ENCODE data around the gene DNPH1. TPM values are rescaled to one million over a fixed set of nuclear protein-coding genes. Genes with fewer than 3 reads are reported as not detected.

The DNPH1 gene
- total RNA-seq, 6 donors from 2014 or later = 15.7 to 63.4 (median 44.4) TPM

DNA sequence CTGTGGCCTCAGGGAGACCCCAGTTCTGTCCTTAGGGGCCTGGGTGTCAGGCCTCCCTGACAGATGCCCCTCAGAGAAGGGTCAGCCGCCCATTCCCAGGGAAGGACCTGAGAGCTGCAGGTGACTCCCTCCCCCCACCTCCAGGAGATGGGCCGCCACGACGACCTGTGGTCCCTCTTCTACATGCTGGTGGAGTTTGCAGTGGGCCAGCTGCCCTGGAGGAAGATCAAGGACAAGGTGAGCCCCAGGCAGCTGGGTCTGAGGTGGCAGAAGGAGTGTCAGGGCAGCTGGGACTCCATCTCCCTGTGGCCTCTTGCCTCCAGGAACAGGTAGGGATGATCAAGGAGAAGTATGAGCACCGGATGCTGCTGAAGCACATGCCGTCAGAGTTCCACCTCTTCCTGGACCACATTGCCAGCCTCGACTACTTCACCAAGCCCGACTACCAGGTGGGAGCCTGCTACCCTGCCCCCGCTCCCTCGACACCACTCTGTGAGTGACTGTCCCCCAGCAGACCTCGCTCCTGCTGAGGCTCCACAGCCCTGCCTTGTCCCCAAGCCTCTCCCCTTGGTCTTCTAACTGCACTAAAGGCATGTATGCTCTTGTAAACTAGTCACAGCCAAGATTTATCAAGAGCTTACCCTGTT lies 26.2 kb upstream of the DNPH1 start:
- TF ChIP-seq EP300 (IDR thresholded peaks at IDR 0.05) (no peak), POLR2A (IDR thresholded peaks at IDR 0.05) (no peak), POLR2AphosphoS5 (IDR thresholded peaks at IDR 0.05) (no peak)
- TF ChIP-seq, protein P1, sequence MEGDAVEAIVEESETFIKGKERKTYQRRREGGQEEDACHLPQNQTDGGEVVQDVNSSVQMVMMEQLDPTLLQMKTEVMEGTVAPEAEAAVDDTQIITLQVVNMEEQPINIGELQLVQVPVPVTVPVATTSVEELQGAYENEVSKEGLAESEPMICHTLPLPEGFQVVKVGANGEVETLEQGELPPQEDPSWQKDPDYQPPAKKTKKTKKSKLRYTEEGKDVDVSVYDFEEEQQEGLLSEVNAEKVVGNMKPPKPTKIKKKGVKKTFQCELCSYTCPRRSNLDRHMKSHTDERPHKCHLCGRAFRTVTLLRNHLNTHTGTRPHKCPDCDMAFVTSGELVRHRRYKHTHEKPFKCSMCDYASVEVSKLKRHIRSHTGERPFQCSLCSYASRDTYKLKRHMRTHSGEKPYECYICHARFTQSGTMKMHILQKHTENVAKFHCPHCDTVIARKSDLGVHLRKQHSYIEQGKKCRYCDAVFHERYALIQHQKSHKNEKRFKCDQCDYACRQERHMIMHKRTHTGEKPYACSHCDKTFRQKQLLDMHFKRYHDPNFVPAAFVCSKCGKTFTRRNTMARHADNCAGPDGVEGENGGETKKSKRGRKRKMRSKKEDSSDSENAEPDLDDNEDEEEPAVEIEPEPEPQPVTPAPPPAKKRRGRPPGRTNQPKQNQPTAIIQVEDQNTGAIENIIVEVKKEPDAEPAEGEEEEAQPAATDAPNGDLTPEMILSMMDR (IDR thresholded peaks at IDR 0.05) = no peak
- H3K4me1 ChIP-seq = no peaks in the 10 kb centered on the region
- H3K4me3 ChIP-seq = no peak overlapping the region
- no peak for ATAC-seq (ENCODE audit: low FRiP score in 2 of 2)
- no peak for DNase-seq
- no peaks in the 10 kb centered on the region for H3K9me3 ChIP-seq
- WGBS, 2 donors = 80% methylated on average over 10 to 11 of the region's 11 CpGs
- no peaks in the 10 kb centered on the region for H3K36me3 ChIP-seq
- peaks cover 0 to 11% (median 2%) of the 10 kb centered on the region in 4 donors for H3K27me3 ChIP-seq
- H3K27ac ChIP-seq = no peak overlapping the region

DNA sequence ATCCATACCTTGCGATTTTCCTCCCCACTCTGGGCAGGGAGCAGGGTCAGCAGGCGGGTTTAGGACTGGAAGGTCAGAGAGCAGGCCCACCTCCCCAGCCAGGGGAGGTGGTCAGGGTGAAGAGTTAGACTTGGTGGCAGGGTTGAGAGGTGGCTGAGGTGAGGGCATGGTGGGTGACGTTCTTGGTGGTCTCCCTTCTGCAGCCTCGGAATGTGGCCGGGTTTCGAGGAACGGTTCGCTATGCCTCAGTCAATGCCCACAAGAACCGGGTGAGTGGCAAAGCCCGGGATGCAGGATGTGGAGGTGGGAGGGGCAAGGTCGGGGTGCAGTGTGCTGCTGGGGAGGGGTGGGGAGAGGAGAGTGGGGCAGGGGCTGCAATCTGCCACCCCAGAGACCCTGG lies 25.6 kb upstream of the DNPH1 start:
- DNase-seq (no peak), ATAC-seq (ENCODE audit: low FRiP score in 2 of 2) (no peak)
- TF ChIP-seq POLR2A (IDR thresholded peaks at IDR 0.05) (no peak), POLR2AphosphoS5 (IDR thresholded peaks at IDR 0.05) (no peak), EP300 (IDR thresholded peaks at IDR 0.05) (no peak)
- TF ChIP-seq, protein P1 (IDR thresholded peaks at IDR 0.05) = no peak
- 91 to 92% methylated on average over 11 of the region's 11 CpGs for WGBS, 2 donors
- Histone ChIP-seq H3K4me1 (no peaks in the 10 kb centered on the region), H3K9me3 (no peaks in the 10 kb centered on the region), H3K4me3 (no peak overlapping the region), H3K36me3 (no peaks in the 10 kb centered on the region), H3K27me3 (peaks cover 0 to 11% (median 2%) of the 10 kb centered on the region in 4 donors), H3K27ac (no peak overlapping the region)

GRCh38 chr6:43254138-43254817 lies 25.0 kb upstream of the DNPH1 start:
- Histone ChIP-seq H3K27me3 (peaks cover 0 to 11% (median 2%) of the 10 kb centered on the region in 4 donors), H3K4me1 (no peaks in the 10 kb centered on the region), H3K36me3 (no peaks in the 10 kb centered on the region), H3K27ac (no peak overlapping the region), H3K9me3 (no peaks in the 10 kb centered on the region), H3K4me3 (no peak overlapping the region)
- ATAC-seq (ENCODE audit: low FRiP score in 2 of 2) (peak in 1 of 2 donors; percentile 2), DNase-seq (peak in 1 of 2 donors; percentile 68)
- TF ChIP-seq POLR2AphosphoS5 (IDR thresholded peaks at IDR 0.05) (no peak), EP300 (IDR thresholded peaks at IDR 0.05) (no peak), POLR2A (IDR thresholded peaks at IDR 0.05) (no peak)
- TF ChIP-seq, protein P1 (IDR thresholded peaks at IDR 0.05) = no peak
- WGBS, 2 donors = 88 to 93% methylated on average over 7 to 14 of the region's 15 CpGs

DNA sequence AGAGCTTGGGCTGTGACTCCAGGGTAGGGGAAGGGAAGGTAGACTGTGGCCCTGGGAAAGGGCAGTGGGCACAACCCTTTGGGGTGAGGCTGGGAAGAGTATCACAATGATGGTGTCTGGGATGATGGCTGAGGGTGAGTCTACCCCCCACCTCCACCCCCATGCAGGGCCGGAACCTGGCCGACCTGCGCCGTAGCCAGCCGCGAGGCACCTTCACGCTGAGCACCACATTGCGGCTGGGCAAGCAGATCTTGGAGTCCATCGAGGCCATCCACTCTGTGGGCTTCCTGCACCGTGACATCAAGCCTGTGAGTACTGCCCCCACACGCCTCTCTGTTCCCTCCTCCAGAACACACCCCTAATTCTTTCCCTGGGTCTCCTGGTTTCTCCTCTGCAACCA lies 24.1 kb upstream of the DNPH1 start:
- DNase-seq (peak in 1 of 2 donors; percentile 70), ATAC-seq (ENCODE audit: low FRiP score in 2 of 2) (no peak)
- H3K4me3 ChIP-seq = no peak overlapping the region
- 89 to 91% methylated on average over 11 of the region's 11 CpGs for WGBS, 2 donors
- TF ChIP-seq EP300 (IDR thresholded peaks at IDR 0.05) (no peak), POLR2A (IDR thresholded peaks at IDR 0.05) (no peak), POLR2AphosphoS5 (IDR thresholded peaks at IDR 0.05) (no peak)
- TF ChIP-seq, protein P1 (IDR thresholded peaks at IDR 0.05) = no peak
- H3K36me3 ChIP-seq = no peaks in the 10 kb centered on the region
- peaks cover 0 to 11% (median 2%) of the 10 kb centered on the region in 4 donors for H3K27me3 ChIP-seq
- H3K27ac ChIP-seq = no peak overlapping the region
- no peaks in the 10 kb centered on the region for H3K9me3 ChIP-seq
- H3K4me1 ChIP-seq = no peaks in the 10 kb centered on the region

Data from upper lobe of left lung (tissue), 6 donors.